ENCODE data around the gene ANKRD12. TPM values are rescaled to one million over a fixed set of nuclear protein-coding genes. Genes with fewer than 3 reads are reported as not detected.

The ANKRD12 gene
- total RNA-seq, 1 donor from 2014 or later: 53.3 TPM

DNA sequence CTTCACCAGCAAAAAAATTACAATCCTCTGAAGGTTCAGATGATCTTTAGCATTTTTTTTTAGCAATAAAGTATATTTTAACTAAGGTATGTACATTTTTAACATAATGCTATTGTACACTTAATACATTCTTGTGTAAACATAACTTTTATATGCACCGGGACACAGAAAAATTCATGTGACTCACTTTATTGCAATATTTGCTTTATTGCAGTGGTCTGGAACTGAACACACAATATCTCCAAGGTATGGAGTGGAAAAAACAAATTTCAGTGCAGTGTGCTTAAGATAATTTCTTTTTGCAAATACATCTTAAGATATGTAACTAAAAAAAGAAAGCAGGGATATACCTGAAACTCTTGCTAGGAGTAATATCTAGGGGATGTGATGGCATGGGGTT lies 192.9 kb downstream of the ANKRD12 start:
- Mint-ChIP-seq H3K27ac (no peak overlapping the region), H3K36me3 (ENCODE audit: insufficient read depth) (peaks cover 2% of the 10 kb centered on the region), H3K4me3 (ENCODE audit: low read depth) (no peak overlapping the region), H3K4me1 (ENCODE audit: low read depth) (peaks cover 1% of the 10 kb centered on the region), H3K9me3 (ENCODE audit: low read depth) (peaks cover 9% of the 10 kb centered on the region), H3K27me3 (peaks cover 15% of the 10 kb centered on the region)
- TF ChIP-seq, protein P1, sequence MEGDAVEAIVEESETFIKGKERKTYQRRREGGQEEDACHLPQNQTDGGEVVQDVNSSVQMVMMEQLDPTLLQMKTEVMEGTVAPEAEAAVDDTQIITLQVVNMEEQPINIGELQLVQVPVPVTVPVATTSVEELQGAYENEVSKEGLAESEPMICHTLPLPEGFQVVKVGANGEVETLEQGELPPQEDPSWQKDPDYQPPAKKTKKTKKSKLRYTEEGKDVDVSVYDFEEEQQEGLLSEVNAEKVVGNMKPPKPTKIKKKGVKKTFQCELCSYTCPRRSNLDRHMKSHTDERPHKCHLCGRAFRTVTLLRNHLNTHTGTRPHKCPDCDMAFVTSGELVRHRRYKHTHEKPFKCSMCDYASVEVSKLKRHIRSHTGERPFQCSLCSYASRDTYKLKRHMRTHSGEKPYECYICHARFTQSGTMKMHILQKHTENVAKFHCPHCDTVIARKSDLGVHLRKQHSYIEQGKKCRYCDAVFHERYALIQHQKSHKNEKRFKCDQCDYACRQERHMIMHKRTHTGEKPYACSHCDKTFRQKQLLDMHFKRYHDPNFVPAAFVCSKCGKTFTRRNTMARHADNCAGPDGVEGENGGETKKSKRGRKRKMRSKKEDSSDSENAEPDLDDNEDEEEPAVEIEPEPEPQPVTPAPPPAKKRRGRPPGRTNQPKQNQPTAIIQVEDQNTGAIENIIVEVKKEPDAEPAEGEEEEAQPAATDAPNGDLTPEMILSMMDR (IDR thresholded peaks at IDR 0.05; ENCODE audit: unreplicated experiment): no peak
- no peak for DNase-seq (ENCODE audit: low spot score, unreplicated experiment)

GRCh38 chr18:9330419-9330818 lies 193.8 kb downstream of the ANKRD12 start:
- no peak overlapping the region for H3K27ac Mint-ChIP-seq
- TF ChIP-seq, protein P1 (IDR thresholded peaks at IDR 0.05; ENCODE audit: unreplicated experiment): no peak
- H3K9me3 Mint-ChIP-seq (ENCODE audit: low read depth): peaks cover 9% of the 10 kb centered on the region
- H3K36me3 Mint-ChIP-seq (ENCODE audit: insufficient read depth): peaks cover 2% of the 10 kb centered on the region
- peaks cover 15% of the 10 kb centered on the region for H3K27me3 Mint-ChIP-seq
- no peak for DNase-seq (ENCODE audit: low spot score, unreplicated experiment)
- H3K4me1 Mint-ChIP-seq (ENCODE audit: low read depth): peaks cover 3% of the 10 kb centered on the region
- H3K4me3 Mint-ChIP-seq (ENCODE audit: low read depth): no peak overlapping the region

- peaks cover 6% of the 10 kb centered on the region for H3K4me1 Mint-ChIP-seq (ENCODE audit: low read depth)
- peak overlapping the region; percentile 97 for H3K27ac Mint-ChIP-seq
- H3K4me3 Mint-ChIP-seq (ENCODE audit: low read depth): peak overlapping the region; percentile 85
- peaks cover 6% of the 10 kb centered on the region for H3K9me3 Mint-ChIP-seq (ENCODE audit: low read depth)
- H3K27me3 Mint-ChIP-seq: peaks cover 15% of the 10 kb centered on the region
- no peak for DNase-seq (ENCODE audit: low spot score, unreplicated experiment)
- TF ChIP-seq, protein P1 (IDR thresholded peaks at IDR 0.05; ENCODE audit: unreplicated experiment): no peak
- H3K36me3 Mint-ChIP-seq (ENCODE audit: insufficient read depth): peaks cover 2% of the 10 kb centered on the region
Measured at GRCh38 chr18:9333441-9334328, 197.1 kb downstream of the ANKRD12 start.

- Mint-ChIP-seq H3K27ac (peak within 1 kb of the TSS; percentile 97), H3K27me3 (peaks cover 15% of the 10 kb centered on the region), H3K4me1 (ENCODE audit: low read depth) (peaks cover 6% of the 10 kb centered on the region), H3K4me3 (ENCODE audit: low read depth) (peak within 1 kb of the TSS; percentile 87), H3K36me3 (ENCODE audit: insufficient read depth) (peaks cover 2% of the 10 kb centered on the region), H3K9me3 (ENCODE audit: low read depth) (no peaks in the 10 kb centered on the region)
- TF ChIP-seq, protein P1 (IDR thresholded peaks at IDR 0.05; ENCODE audit: unreplicated experiment): peak; percentile 45
- peak; percentile 93 for DNase-seq (ENCODE audit: low spot score, unreplicated experiment)
Measured at GRCh38 chr18:9334329-9334972, 197.9 kb downstream of the ANKRD12 start, which contains the start of gene TWSG1. TSS of gene TWSG1 (plus strand) at chr18:9334773. CDS start at chr18:9337230, 2,457 bp downstream.

DNA sequence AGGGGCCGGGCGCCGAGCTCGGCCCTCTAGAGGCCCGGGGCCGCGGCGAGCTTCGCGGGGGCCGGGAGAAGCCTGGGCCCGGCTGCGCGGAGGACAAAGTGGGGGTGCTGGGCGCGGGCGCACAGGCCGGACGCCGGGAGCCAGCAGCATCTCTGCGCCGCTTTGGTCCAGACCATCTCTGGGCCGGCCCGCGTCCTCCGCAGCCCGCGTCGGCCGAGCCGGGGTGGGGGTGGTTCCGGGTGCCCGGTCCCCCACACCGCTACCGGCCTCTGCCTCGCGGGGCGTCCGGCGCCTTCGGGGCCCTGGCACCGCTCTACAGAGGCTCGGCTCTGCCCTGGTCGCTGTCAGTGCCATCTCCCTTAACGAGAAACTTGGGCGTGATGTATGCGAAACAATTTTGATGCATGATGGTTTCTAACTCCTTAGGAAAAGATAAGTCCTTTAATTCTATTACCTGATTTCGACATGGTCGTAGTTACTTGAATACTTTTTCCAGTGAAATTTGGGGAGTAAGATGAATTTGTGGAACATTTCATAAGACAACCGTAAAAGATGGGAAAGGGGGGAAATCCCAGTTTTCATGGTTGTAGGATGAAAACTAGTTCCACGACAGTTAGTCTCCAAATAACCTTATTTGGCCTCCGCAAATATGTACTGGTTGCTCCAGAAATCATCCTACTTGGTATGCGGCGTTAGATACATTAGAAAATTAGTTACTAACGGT lies 198.6 kb downstream of the ANKRD12 start:
- DNase-seq (ENCODE audit: low spot score, unreplicated experiment): peak; percentile 45
- peak overlapping the region; percentile 91 for H3K27ac Mint-ChIP-seq
- peaks cover 2% of the 10 kb centered on the region for H3K36me3 Mint-ChIP-seq (ENCODE audit: insufficient read depth)
- H3K4me3 Mint-ChIP-seq (ENCODE audit: low read depth): peak overlapping the region; percentile 87
- peaks cover 15% of the 10 kb centered on the region for H3K27me3 Mint-ChIP-seq
- TF ChIP-seq, protein P1 (IDR thresholded peaks at IDR 0.05; ENCODE audit: unreplicated experiment): peak; percentile 42
- peaks cover 6% of the 10 kb centered on the region for H3K4me1 Mint-ChIP-seq (ENCODE audit: low read depth)
- H3K9me3 Mint-ChIP-seq (ENCODE audit: low read depth): no peaks in the 10 kb centered on the region

Data from progenitor cell of endocrine pancreas (in vitro differentiated cells).